ENCODE results near the gene WNT11.

Gene WNT11

DNA sequence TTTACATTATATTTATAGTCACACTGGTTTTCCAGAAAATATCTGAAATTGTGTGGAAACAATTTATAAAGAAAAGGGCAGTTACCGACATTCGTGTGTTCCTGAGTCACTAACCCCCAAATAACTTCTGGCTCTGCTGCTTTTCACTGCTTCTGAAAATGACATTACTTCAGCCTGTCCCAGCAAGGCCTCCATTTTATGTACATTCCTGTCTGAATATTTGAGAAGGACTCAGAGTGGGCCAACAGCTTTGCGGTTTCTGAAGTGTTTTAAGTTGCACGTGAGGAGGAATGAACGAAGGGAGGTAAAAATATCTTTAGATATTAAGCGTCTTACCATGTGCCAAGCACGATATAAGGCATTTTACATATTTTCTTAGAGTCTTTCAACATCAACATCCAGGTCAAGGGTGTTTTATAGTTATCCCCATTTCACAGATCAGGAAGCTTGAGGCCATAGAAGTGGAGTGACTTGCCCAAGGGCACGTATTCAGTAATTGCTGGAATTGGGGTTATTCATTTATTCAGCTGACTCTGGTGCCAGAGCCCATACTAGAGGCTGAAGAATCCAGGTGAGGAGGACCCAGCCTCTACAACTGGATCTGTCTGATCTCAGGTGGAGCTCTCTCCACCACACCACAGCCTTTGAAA, 30.8 kb upstream of the WNT11 start:
- TF ChIP-seq, protein P1, sequence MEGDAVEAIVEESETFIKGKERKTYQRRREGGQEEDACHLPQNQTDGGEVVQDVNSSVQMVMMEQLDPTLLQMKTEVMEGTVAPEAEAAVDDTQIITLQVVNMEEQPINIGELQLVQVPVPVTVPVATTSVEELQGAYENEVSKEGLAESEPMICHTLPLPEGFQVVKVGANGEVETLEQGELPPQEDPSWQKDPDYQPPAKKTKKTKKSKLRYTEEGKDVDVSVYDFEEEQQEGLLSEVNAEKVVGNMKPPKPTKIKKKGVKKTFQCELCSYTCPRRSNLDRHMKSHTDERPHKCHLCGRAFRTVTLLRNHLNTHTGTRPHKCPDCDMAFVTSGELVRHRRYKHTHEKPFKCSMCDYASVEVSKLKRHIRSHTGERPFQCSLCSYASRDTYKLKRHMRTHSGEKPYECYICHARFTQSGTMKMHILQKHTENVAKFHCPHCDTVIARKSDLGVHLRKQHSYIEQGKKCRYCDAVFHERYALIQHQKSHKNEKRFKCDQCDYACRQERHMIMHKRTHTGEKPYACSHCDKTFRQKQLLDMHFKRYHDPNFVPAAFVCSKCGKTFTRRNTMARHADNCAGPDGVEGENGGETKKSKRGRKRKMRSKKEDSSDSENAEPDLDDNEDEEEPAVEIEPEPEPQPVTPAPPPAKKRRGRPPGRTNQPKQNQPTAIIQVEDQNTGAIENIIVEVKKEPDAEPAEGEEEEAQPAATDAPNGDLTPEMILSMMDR (IDR thresholded peaks at IDR 0.05; ENCODE audit: extremely low read depth, missing control alignments), result no peak
- no peak for DNase-seq (ENCODE audit: low spot score)

GRCh38 chr11:76236092-76236999, 30.0 kb upstream of the WNT11 start:
- peak; percentile 59 for DNase-seq (ENCODE audit: low spot score)
- TF ChIP-seq, protein P1 (IDR thresholded peaks at IDR 0.05; ENCODE audit: extremely low read depth, missing control alignments), result no peak

- peak; percentile 93 for DNase-seq (ENCODE audit: low spot score)
- TF ChIP-seq, protein P1 (IDR thresholded peaks at IDR 0.05; ENCODE audit: extremely low read depth, missing control alignments), result no peak
Observed at GRCh38 chr11:76235233-76236091, 29.2 kb upstream of the WNT11 start.

GRCh38 chr11:76234416-76235232, 28.3 kb upstream of the WNT11 start:
- TF ChIP-seq, protein P1 (IDR thresholded peaks at IDR 0.05; ENCODE audit: extremely low read depth, missing control alignments), result no peak
- peak; percentile 66 for DNase-seq (ENCODE audit: low spot score)

DNA sequence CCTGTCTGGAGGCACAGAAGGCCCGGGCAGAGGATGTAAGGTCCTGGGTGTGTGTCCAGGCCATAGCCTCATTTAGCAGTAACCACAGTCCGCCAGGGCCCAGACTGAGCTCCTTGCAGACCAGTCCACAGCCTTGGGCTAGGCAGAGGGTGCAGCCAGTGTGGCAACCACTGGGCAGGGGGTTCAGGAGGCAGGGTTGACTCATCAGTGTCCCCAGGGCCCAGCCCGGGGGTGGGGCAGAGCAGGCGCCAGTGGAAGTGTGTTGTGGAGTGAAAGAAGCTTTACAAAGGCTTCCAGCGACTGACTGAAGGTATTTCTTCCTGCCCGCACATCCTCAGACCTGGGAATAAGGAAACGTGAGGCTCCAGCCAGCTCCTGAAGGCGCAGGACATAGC, 27.7 kb upstream of the WNT11 start:
- no peak for DNase-seq (ENCODE audit: low spot score)
- TF ChIP-seq, protein P1 (IDR thresholded peaks at IDR 0.05; ENCODE audit: extremely low read depth, missing control alignments), result no peak

GRCh38 chr11:76233196-76233921, 27.1 kb upstream of the WNT11 start:
- no peak for DNase-seq (ENCODE audit: low spot score)
- TF ChIP-seq, protein P1 (IDR thresholded peaks at IDR 0.05; ENCODE audit: extremely low read depth, missing control alignments), result no peak
